OCI-LY7 (cell line): ENCODE measurements around the gene TRIM26. TPM values are rescaled to one million over a fixed set of nuclear protein-coding genes. Genes with fewer than 3 reads are reported as not detected.
A peak's percentile ranks its signal among the peaks of the same experiment; 100 is the strongest.

Experiments used
- BruUV-seq: library from RNA; stranded (reverse); fragments of 400-500 nt; replicated peaks from 2 replicates; lab custom pipeline; 2021; lab: Mats Ljungman, UMichigan
- CTCF ChIA-PET: fragments of 300-600 bp; sonication (Branson Sonifier 250); formaldehyde crosslinking; loops from one replicate; lab custom pipeline; 2022; ENCODE audit warnings: antibody characterized with exemption; ENCODE audit not compliant: unreplicated experiment; lab: Charles Lee
- POLR2A ChIA-PET: fragments of 300-600 bp; sonication (Branson Sonifier 250); formaldehyde crosslinking; loops from one replicate; lab custom pipeline; 2022; ENCODE audit warnings: antibody characterized with exemption; lab: Charles Lee
- DNase-seq: peaks from one replicate; pipeline ENCODE4 v3.0.0-alpha.2; 2015; ENCODE audit warnings: low spot score
- H2AFZ ChIP-seq: fragments of 200-600 bp; sonication (generic), shearing (Covaris generic); 2 replicates; pipeline ENCODE4 v1.6.1; 2014; ENCODE audit warnings: mild to moderate bottlenecking, antibody characterized with exemption, low read length, moderate library complexity
- H3K27ac ChIP-seq: fragments of 200-600 bp; sonication (generic); 2 replicates; pipeline ENCODE4 v1.5.1; 2014; ENCODE audit warnings: mixed run types, low read depth, mild to moderate bottlenecking, moderate library complexity, low read length, inconsistent platforms; ENCODE audit not compliant: poor library complexity, severe bottlenecking
- H3K36me3 ChIP-seq: fragments of 200-600 bp; sonication (generic); 2 replicates; pipeline ENCODE4 v1.6.1; 2014; ENCODE audit warnings: mild to moderate bottlenecking, antibody characterized with exemption, low read length, moderate library complexity, mixed read lengths; ENCODE audit not compliant: insufficient read depth
- H3K4me1 ChIP-seq: fragments of 200-600 bp; sonication (generic); 2 replicates; pipeline ENCODE4 v1.5.1; 2014; ENCODE audit warnings: mild to moderate bottlenecking, low read length; ENCODE audit not compliant: insufficient read depth, poor library complexity, severe bottlenecking
- H3K4me2 ChIP-seq: fragments of 200-600 bp; sonication (generic); 2 replicates; pipeline ENCODE4 v1.6.1; 2014; ENCODE audit warnings: mild to moderate bottlenecking, low read length
- H3K4me3 ChIP-seq: fragments of 200-600 bp; sonication (generic); 2 replicates; pipeline ENCODE4 v1.5.1; 2014; ENCODE audit warnings: mild to moderate bottlenecking, low read depth, low read length; ENCODE audit not compliant: poor library complexity, severe bottlenecking
- H3K79me2 ChIP-seq: fragments of 200-600 bp; sonication (generic); 2 replicates; pipeline ENCODE4 v1.6.1; 2016; ENCODE audit warnings: low read depth, mild to moderate bottlenecking, low read length, moderate library complexity, mixed read lengths; ENCODE audit not compliant: insufficient read depth
- H3K9me2 ChIP-seq: fragments of 200-600 bp; sonication (generic); 2 replicates; pipeline ENCODE4 v1.6.1; 2016; ENCODE audit warnings: mild to moderate bottlenecking, low read length, mixed read lengths; ENCODE audit not compliant: insufficient read depth
- H3K9me3 ChIP-seq: fragments of 200-600 bp; sonication (generic); 2 replicates; pipeline ENCODE4 v1.6.1; 2014; ENCODE audit warnings: mild to moderate bottlenecking, mixed run types, low read length, mixed read lengths
- H4K20me1 ChIP-seq: fragments of 200-600 bp; sonication (generic); 2 replicates; pipeline ENCODE4 v1.6.1; 2014; ENCODE audit warnings: mild to moderate bottlenecking, antibody characterized with exemption, low read length, moderate library complexity, mixed read lengths; ENCODE audit not compliant: insufficient read depth
- EZH2phosphoT487 ChIP-seq: fragments of 200-600 bp; sonication (generic); IDR thresholded peaks from 2 replicates; pipeline ENCODE4 v1.6.1; 2018; ENCODE audit warnings: low read depth, borderline replicate concordance, mild to moderate bottlenecking, mixed run types, antibody characterized with exemption, low read length, moderate library complexity, mixed read lengths
- intact Hi-C: fragments of 100-400 bp; cut with micrococcal nuclease; formaldehyde crosslinking; loops from one replicate; pipeline ENCODE4 v1.10.0; 2022; ENCODE audit not compliant: unreplicated experiment
- total RNA-seq, 2 experiments: library from RNA; depleted of rRNA in 1 of 2; stranded (reverse); fragments of >200 nt in 1 of 2; shearing (Covaris generic) in 1 of 2; gene quantifications; 2 replicates each; pipeline ENCODE4 v1.2.3, GENCODE V29; 2014 to 2022
- TF ChIP-seq, protein P1 (sequence below): fragments of 200-600 bp; sonication (generic); conservative IDR thresholded peaks from 2 replicates; pipeline ENCODE4 v1.5.1; 2014; ENCODE audit warnings: mild to moderate bottlenecking, antibody characterized with exemption, low read length, moderate library complexity, mixed read lengths

Gene TRIM26
- total RNA-seq, 2 experiments from 2014 or later = 53.2 to 53.3 TPM

DNA sequence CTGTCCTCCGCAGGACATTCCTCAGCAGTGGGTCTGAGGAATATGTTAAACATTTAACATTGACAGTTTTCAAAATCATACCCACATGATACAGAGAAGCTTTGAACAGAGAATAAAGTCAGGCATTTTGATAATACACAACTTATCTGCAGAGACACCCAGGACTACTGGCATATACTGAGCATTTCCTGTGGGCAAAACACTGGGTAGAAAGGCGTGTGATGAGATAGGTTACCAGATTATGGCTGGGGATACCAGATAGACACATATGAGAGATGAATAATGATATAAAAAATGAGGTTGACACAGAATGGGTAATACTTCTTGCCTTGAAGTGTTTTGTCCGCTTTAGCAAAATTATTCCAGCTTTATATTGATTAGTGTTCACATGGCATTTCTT, 31.4 kb upstream of the TRIM26 start:
- no peaks in the 10 kb centered on the region for H3K9me3 ChIP-seq
- POLR2A ChIA-PET = no interaction called here
- H4K20me1 ChIP-seq = no peaks in the 10 kb centered on the region
- H3K27ac ChIP-seq = no peak overlapping the region
- no peak for DNase-seq
- no peak overlapping the region for H3K4me3 ChIP-seq
- CTCF ChIA-PET = no interaction called here
- H3K36me3 ChIP-seq = no peaks in the 10 kb centered on the region
- H3K4me2 ChIP-seq = no peak overlapping the region
- BruUV-seq = no TSS peak
- intact Hi-C loops = no loop called here
- no peak for TF ChIP-seq EZH2phosphoT487
- TF ChIP-seq, protein P1, sequence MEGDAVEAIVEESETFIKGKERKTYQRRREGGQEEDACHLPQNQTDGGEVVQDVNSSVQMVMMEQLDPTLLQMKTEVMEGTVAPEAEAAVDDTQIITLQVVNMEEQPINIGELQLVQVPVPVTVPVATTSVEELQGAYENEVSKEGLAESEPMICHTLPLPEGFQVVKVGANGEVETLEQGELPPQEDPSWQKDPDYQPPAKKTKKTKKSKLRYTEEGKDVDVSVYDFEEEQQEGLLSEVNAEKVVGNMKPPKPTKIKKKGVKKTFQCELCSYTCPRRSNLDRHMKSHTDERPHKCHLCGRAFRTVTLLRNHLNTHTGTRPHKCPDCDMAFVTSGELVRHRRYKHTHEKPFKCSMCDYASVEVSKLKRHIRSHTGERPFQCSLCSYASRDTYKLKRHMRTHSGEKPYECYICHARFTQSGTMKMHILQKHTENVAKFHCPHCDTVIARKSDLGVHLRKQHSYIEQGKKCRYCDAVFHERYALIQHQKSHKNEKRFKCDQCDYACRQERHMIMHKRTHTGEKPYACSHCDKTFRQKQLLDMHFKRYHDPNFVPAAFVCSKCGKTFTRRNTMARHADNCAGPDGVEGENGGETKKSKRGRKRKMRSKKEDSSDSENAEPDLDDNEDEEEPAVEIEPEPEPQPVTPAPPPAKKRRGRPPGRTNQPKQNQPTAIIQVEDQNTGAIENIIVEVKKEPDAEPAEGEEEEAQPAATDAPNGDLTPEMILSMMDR = no peak
- H3K79me2 ChIP-seq = no peaks in the 10 kb centered on the region
- H3K4me1 ChIP-seq = no peaks in the 10 kb centered on the region
- H3K9me2 ChIP-seq = no peaks in the 10 kb centered on the region
- no peak overlapping the region for H2AFZ ChIP-seq

DNA sequence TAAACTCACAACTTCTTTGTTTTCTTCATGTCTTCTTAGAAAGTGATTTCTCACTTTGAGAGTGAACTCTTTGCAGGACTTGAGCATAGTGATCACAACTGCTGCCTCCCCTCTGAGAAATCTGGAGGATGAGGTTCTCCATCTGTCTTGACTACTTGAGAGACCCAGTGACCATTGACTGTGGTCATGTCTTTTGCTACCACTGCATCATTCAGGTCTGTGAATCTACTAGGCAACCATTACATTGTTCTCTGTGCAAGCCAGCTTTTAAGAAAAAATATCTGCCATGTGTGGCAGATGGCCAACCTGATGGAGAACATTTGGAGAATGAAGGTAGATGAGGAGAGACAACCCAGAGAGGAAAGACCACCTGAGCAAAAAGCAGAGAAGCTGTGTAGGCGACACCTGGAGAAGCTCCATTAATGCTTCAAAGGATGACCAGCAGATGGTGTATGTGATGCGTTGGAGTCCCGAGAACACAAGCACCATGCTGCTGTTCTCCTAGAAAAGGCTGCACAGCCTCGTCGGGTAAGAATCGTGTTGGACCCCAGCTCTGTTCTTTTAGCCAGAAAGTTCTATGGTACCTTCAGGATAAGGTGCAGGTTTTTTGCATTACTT, 25.1 kb upstream of the TRIM26 start:
- CTCF ChIA-PET = interaction anchor here (0.9 kb wide), 1 partner anchor 159 kb away, joined by 4 read pairs; no protein-coding TSS in a partner anchor
- Histone ChIP-seq H3K27ac (no peak overlapping the region), H4K20me1 (no peaks in the 10 kb centered on the region), H3K36me3 (no peaks in the 10 kb centered on the region), H3K4me3 (no peak overlapping the region), H3K4me1 (no peaks in the 10 kb centered on the region), H3K9me2 (no peaks in the 10 kb centered on the region), H3K9me3 (no peaks in the 10 kb centered on the region), H3K4me2 (no peak overlapping the region), H2AFZ (no peak overlapping the region), H3K79me2 (no peaks in the 10 kb centered on the region)
- no TSS peak for BruUV-seq
- peak; percentile 61 for DNase-seq
- POLR2A ChIA-PET = interaction anchor here (0.5 to 0.9 kb wide), 3 partner anchors 19 to 1971 kb away, joined by 3 to 4 read pairs (median 3); no protein-coding TSS in a partner anchor
- intact Hi-C loops = loop anchor here (1.0 to 5.0 kb wide), 2 partner anchors 109 to 159 kb away; partner anchors contain the start of gene RPP21
- TF ChIP-seq, protein P1 = peak; percentile 76
- no peak for TF ChIP-seq EZH2phosphoT487

DNA sequence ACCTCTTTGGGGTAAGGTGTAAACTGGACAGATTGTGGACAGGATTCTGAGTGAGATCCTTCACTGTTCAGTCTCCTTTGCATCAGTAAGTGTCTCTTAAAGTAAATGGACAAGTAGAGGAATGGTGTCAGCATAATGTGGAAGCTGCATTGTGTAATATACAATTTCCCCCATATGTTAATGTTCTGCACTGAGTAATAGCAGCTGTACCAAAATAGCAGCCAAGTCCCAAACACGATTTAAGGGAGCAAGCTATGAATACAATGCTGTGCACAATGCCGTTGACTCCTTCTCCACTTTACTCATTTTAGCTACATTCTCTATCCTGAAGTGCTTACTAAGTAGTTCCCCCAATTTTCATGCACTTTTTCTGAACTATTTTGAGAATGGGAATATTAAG, 21.1 kb upstream of the TRIM26 start:
- Histone ChIP-seq H3K79me2 (no peaks in the 10 kb centered on the region), H4K20me1 (no peaks in the 10 kb centered on the region), H3K9me2 (no peaks in the 10 kb centered on the region), H3K4me3 (no peak overlapping the region), H3K4me1 (no peaks in the 10 kb centered on the region), H3K36me3 (no peaks in the 10 kb centered on the region), H3K27ac (no peak overlapping the region), H2AFZ (no peak overlapping the region), H3K9me3 (no peaks in the 10 kb centered on the region), H3K4me2 (no peak overlapping the region)
- ChIA-PET CTCF (no interaction called here), POLR2A (no interaction called here)
- intact Hi-C loops = no loop called here
- no TSS peak for BruUV-seq
- TF ChIP-seq, protein P1 = no peak
- DNase-seq = no peak
